Measurements from ENCODE around the gene ZNF804B. TPM values are rescaled to one million over a fixed set of nuclear protein-coding genes. Genes with fewer than 3 reads are reported as not detected.
A peak's percentile ranks its signal among the peaks of the same experiment; 100 is the strongest.

The ZNF804B gene
- total RNA-seq, 1 experiment from 2014 or later: not detected

DNA sequence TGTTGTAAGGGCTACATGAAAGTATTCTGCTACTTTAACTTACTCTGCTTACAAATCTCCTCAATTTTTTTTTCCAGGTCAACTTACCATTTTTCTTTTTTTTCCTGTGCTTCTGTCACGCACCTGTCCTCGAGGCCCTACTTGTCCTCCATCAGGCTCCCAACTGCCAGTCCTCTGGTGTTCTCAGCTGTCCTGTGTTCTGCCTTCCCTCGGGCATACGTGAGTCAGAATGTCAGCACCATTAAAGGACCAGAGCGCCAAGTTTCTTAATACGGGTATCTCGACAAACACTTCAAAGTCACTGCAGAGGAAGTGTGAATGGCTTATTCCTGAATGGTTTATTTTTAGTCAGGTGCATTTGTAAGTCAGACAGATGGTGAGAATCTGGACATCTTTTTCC lies 36.1 kb downstream of the ZNF804B start, which contains the start of gene TEX47:
Gene TEX47 (minus strand): TSS at position 185 of the 400 bp plus-strand sequence. CDS start 795 bp downstream, outside the sequence.
- Histone ChIP-seq H3K9ac (ENCODE audit: extremely low read depth, insufficient read length, low read length) (no peak within 1 kb of the TSS), H3K27ac (ENCODE audit: insufficient read length, low read depth, low read length) (no peak within 1 kb of the TSS), H4K20me1 (ENCODE audit: control insufficient read depth, insufficient read depth, insufficient read length) (no peaks in the 10 kb centered on the region), H3T11ph (ENCODE audit: low read length) (no peak within 1 kb of the TSS), H3K79me1 (ENCODE audit: insufficient read depth, low read depth, low read length, poor library complexity, severe bottlenecking) (no peaks in the 10 kb centered on the region), H2BK20ac (ENCODE audit: low read depth, low read length, poor library complexity, severe bottlenecking) (no peak within 1 kb of the TSS), H3K14ac (ENCODE audit: insufficient read depth, low read length) (no peak within 1 kb of the TSS), H3K79me2 (ENCODE audit: insufficient read depth, low read length) (no peaks in the 10 kb centered on the region), H4K5ac (ENCODE audit: insufficient read length, low read depth, low read length) (no peak within 1 kb of the TSS), H3K23ac (ENCODE audit: insufficient read length, low read depth, low read length) (no peak within 1 kb of the TSS), H3K18ac (ENCODE audit: insufficient read length, low read depth, low read length) (no peak within 1 kb of the TSS), H3K4me1 (ENCODE audit: insufficient read depth, low read length) (no peaks in the 10 kb centered on the region), H4K91ac (ENCODE audit: insufficient read length, low read depth, low read length) (no peak within 1 kb of the TSS), H3K56ac (ENCODE audit: insufficient read length, low read depth, low read length) (no peak within 1 kb of the TSS), H4K8ac (replicated peaks; ENCODE audit: insufficient read length, low read depth, low read length) (no peak within 1 kb of the TSS), H2AFZ (ENCODE audit: low read length) (no peak within 1 kb of the TSS), H3K4ac (ENCODE audit: low read depth, low read length) (no peak within 1 kb of the TSS), H2AK5ac (ENCODE audit: insufficient read length, low read length) (no peak within 1 kb of the TSS), H3K23me2 (ENCODE audit: insufficient read length, low read depth, low read length, poor library complexity, severe bottlenecking) (no peaks in the 10 kb centered on the region), H2BK12ac (ENCODE audit: insufficient read length, low read depth, low read length) (no peak within 1 kb of the TSS), H3K27me3 (ENCODE audit: insufficient read depth, low read length) (no peaks in the 10 kb centered on the region), H2BK120ac (ENCODE audit: low read depth, low read length, poor library complexity, severe bottlenecking) (no peak within 1 kb of the TSS), H3K4me2 (ENCODE audit: insufficient read depth, insufficient read length, low read length) (no peak within 1 kb of the TSS), H2BK5ac (ENCODE audit: insufficient read length, low read length) (no peak within 1 kb of the TSS), H3K9me3 (ENCODE audit: control insufficient read depth, low read depth, low read length) (no peaks in the 10 kb centered on the region), H2BK15ac (ENCODE audit: low read depth, low read length) (no peak within 1 kb of the TSS)
- Mint-ChIP-seq H3K4me3 (no peak within 1 kb of the TSS), H3K27me3 (ENCODE audit: low read depth) (no peaks in the 10 kb centered on the region), H3K36me3 (ENCODE audit: insufficient read depth in 1 of 3, low read depth in 3 of 3) (no peaks in the 10 kb centered on the region), H3K9me3 (no peaks in the 10 kb centered on the region), H3K4me1 (peaks cover 0 to 4% of the 10 kb centered on the region in 2 experiments; a peak in 1 of 4 replicates), H3K27ac (peak within 1 kb of the TSS in 1 of 3 experiments; percentile 5; a peak in 2 of 7 replicates)
- TF ChIP-seq, protein P1, sequence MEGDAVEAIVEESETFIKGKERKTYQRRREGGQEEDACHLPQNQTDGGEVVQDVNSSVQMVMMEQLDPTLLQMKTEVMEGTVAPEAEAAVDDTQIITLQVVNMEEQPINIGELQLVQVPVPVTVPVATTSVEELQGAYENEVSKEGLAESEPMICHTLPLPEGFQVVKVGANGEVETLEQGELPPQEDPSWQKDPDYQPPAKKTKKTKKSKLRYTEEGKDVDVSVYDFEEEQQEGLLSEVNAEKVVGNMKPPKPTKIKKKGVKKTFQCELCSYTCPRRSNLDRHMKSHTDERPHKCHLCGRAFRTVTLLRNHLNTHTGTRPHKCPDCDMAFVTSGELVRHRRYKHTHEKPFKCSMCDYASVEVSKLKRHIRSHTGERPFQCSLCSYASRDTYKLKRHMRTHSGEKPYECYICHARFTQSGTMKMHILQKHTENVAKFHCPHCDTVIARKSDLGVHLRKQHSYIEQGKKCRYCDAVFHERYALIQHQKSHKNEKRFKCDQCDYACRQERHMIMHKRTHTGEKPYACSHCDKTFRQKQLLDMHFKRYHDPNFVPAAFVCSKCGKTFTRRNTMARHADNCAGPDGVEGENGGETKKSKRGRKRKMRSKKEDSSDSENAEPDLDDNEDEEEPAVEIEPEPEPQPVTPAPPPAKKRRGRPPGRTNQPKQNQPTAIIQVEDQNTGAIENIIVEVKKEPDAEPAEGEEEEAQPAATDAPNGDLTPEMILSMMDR (conservative IDR thresholded peaks at IDR 0.05): no peak
- no CpG with 5 or more reads among the region's 7 CpGs for WGBS (ENCODE audit: extremely low coverage, insufficient read length, low lambda C conversion rate)
- DNase-seq: no peak

Data from H9 (cell line).